Lung (tissue), 16 donors: ENCODE data around the gene ZNF362. TPM values are rescaled to one million over a fixed set of nuclear protein-coding genes. Genes with fewer than 3 reads are reported as not detected.

Experiments used
- ATAC-seq: fragments of 200-7000 bp; cut with Tn5 transposase; one replicate; pipeline ENCODE4 v1.9.1; 2020; ENCODE audit warnings: moderate number of reproducible peaks; ENCODE audit not compliant: insufficient read depth, low FRiP score
- DNase-seq, 3 donors: peaks; one replicate each; pipeline ENCODE4 v3.0.0-alpha.2; 2013 to 2017
- H3K27ac ChIP-seq, 2 donors: one replicate each; pipeline ENCODE4 v1.5.1; 2013; ENCODE audit warnings: mild to moderate bottlenecking in 2 of 2, moderate library complexity in 2 of 2, control low read depth in 1 of 2, inconsistent platforms in 1 of 2, low read depth in 1 of 2, low read length in 1 of 2
- H3K27me3 ChIP-seq, 3 donors: one replicate each; pipeline ENCODE4 v1.5.1; 2013; ENCODE audit warnings: low read length in 2 of 3; ENCODE audit not compliant: control insufficient read depth in 3 of 3, insufficient read depth in 3 of 3
- H3K36me3 ChIP-seq, 4 donors: one replicate each; pipeline ENCODE4 v1.5.1; 2013; ENCODE audit warnings: low read length in 4 of 4, mild to moderate bottlenecking in 1 of 4, moderate library complexity in 1 of 4; ENCODE audit not compliant: control insufficient read depth in 4 of 4, insufficient read depth in 4 of 4
- H3K4me1 ChIP-seq, 5 donors: one replicate each; pipeline ENCODE4 v1.5.1; 2013; ENCODE audit warnings: low read length in 5 of 5, mild to moderate bottlenecking in 2 of 5, moderate library complexity in 1 of 5; ENCODE audit not compliant: control insufficient read depth in 5 of 5, insufficient read depth in 5 of 5
- H3K4me3 ChIP-seq: one replicate; pipeline ENCODE4 v1.5.1; 2013; ENCODE audit warnings: mild to moderate bottlenecking, control low read depth, moderate library complexity
- H3K9ac ChIP-seq, 2 donors: one replicate each; pipeline ENCODE4 v1.5.1; 2013; ENCODE audit warnings: low read length in 2 of 2, control low read depth in 1 of 2; ENCODE audit not compliant: insufficient read depth in 1 of 2
- H3K9me3 ChIP-seq, 4 donors: one replicate each; pipeline ENCODE4 v1.5.1; 2013; ENCODE audit warnings: low read length in 3 of 4, mild to moderate bottlenecking in 1 of 4, moderate library complexity in 1 of 4; ENCODE audit not compliant: control insufficient read depth in 4 of 4, insufficient read depth in 3 of 4
- CTCF ChIP-seq: IDR thresholded peaks from 2 replicates; pipeline ENCODE4 v1.5.1; 2012; ENCODE audit warnings: mild to moderate bottlenecking; ENCODE audit errors: control extremely low read depth, extremely low read depth
- WGBS, 2 donors: extraction: QIAGEN DNeasy Blood & Tissue Kit; methylation state at CpG; one replicate each; pipeline ENCODE4 v1.1.7; 2013; 5-methylcytosine and 5-hydroxymethylcytosine counted together
- long read RNA-seq, 5 donors: transcript quantifications; one replicate each; lab custom pipeline, GENCODE V29; 2026
- polyA plus RNA-seq, 2 donors: library from polyadenylated mRNA; stranded (reverse); fragments of 200-250 nt; gene quantifications; one replicate each; pipeline ENCODE4 v1.2.1, GENCODE V29; 2013
- total RNA-seq, 2 donors: library from RNA; depleted of rRNA in 1 of 2; stranded (reverse); fragments of >200 nt in 1 of 2; gene quantifications; one replicate each; pipeline ENCODE4 v1.2.1, GENCODE V29; 2014 to 2021
- donor health status: control.
- donor health status: control.
- donor health status: Bipolar disorder and iron deficiency.
- donor health status: healthy.
- donor health status: DM: yes; HTN: yes; CAD: no.

The ZNF362 gene
- total RNA-seq (10 to 100 TPM; 17.0 to 35.0 TPM), polyA plus RNA-seq (10 to 100 TPM; 10.2 to 16.1 TPM)
- long read RNA-seq, donor 1, partial matches to known transcripts: 40 of 42 reads
- long read RNA-seq, donor 1, other reads (novel, unspliced or antisense): 0 of 42 reads
- long read RNA-seq, donor 2, partial matches to known transcripts: 0 of 4 reads
- long read RNA-seq, donor 2, other reads (novel, unspliced or antisense): 0 of 4 reads
- long read RNA-seq, donor 3, partial matches to known transcripts: 47 of 55 reads
- long read RNA-seq, donor 3, other reads (novel, unspliced or antisense): 0 of 55 reads
- long read RNA-seq, donor 4, partial matches to known transcripts: 0 of 5 reads
- long read RNA-seq, donor 4, other reads (novel, unspliced or antisense): 0 of 5 reads
- long read RNA-seq, donor 5, transcript ZNF362-202 (2 exons, 495 nt): major isoform, 7 of 55 reads
- long read RNA-seq, donor 5, partial matches to known transcripts: 44 of 55 reads
- long read RNA-seq, donor 5, other reads (novel, unspliced or antisense): 0 of 55 reads

- WGBS, 2 donors: 0 to 1% methylated on average over 61 to 88 of the region's 88 CpGs
- TF ChIP-seq CTCF: no peak
- DNase-seq (peak; percentile 68 to 81 (median 77)), ATAC-seq (peak; percentile 44)
- no peaks in the 10 kb centered on the region for H3K9me3 ChIP-seq
- no peaks in the 10 kb centered on the region for H3K27me3 ChIP-seq
- peak within 1 kb of the TSS; percentile 91 to 94 for H3K27ac ChIP-seq
- H3K36me3 ChIP-seq: peaks cover 0 to 6% (median 3%) of the 10 kb centered on the region in 4 donors
- peaks cover 8 to 23% (median 22%) of the 10 kb centered on the region in 5 donors for H3K4me1 ChIP-seq
- peak within 1 kb of the TSS; percentile 78 to 79 for H3K9ac ChIP-seq
- H3K4me3 ChIP-seq: peak within 1 kb of the TSS; percentile 51
These were observed at the start of gene ZNF362 for GRCh38 chr1:33256471-33257206. Gene ZNF362 (plus strand): TSS chr1:33256492. CDS start chr1:33270575, 14,083 bp downstream.

- Histone ChIP-seq H3K27me3 (no peaks in the 10 kb centered on the region), H3K36me3 (no peaks in the 10 kb centered on the region), H3K4me3 (no peak overlapping the region), H3K27ac (no peak overlapping the region), H3K4me1 (no peaks in the 10 kb centered on the region), H3K9ac (no peak overlapping the region), H3K9me3 (peaks cover 0 to 3% (median 0%) of the 10 kb centered on the region in 4 donors)
- TF ChIP-seq CTCF: no peak
- no peak for DNase-seq
- no peak for ATAC-seq
- 98 to 100% methylated on average over 3 of the region's 3 CpGs for WGBS, 2 donors
These were observed 44.3 kb upstream of the ZNF362 start for GRCh38 chr1:33211972-33212371.

- H3K9me3 ChIP-seq: peaks cover 0 to 2% (median 0%) of the 10 kb centered on the region in 4 donors
- H3K27me3 ChIP-seq: no peaks in the 10 kb centered on the region
- peaks cover 0 to 10% (median 0%) of the 10 kb centered on the region in 5 donors for H3K4me1 ChIP-seq
- H3K36me3 ChIP-seq: no peaks in the 10 kb centered on the region
- WGBS, 2 donors: 87 to 92% methylated on average over 7 of the region's 7 CpGs
- ATAC-seq (no peak), DNase-seq (no peak)
- H3K9ac ChIP-seq: no peak overlapping the region
- H3K4me3 ChIP-seq: no peak overlapping the region
- no peak for TF ChIP-seq CTCF
- no peak overlapping the region for H3K27ac ChIP-seq
These were observed 36.2 kb upstream of the ZNF362 start for GRCh38 chr1:33219886-33220661.
